Breast epithelium (tissue), 3 donors: ENCODE data around the gene SSBP4.

Experiments used
- POLR2A ChIP-seq: fragments of 450-650 bp; IDR thresholded peaks from one replicate; pipeline ENCODE4 v1.6.1; 2016; ENCODE audit warnings: antibody characterized with exemption, mild to moderate bottlenecking, moderate library complexity
- POLR2AphosphoS5 ChIP-seq, 3 donors: sonication (generic); formaldehyde crosslinking; IDR thresholded peaks; one replicate each; pipeline ENCODE4 v1.6.1; 2017; ENCODE audit warnings: antibody characterized with exemption in 3 of 3
- TF ChIP-seq, protein P1 (sequence below), 3 donors: fragments of 450-650 bp; IDR thresholded peaks; one replicate each; pipeline ENCODE4 v1.5.1; 2016 to 2017; ENCODE audit warnings: antibody characterized with exemption in 3 of 3, mild to moderate bottlenecking in 3 of 3, moderate library complexity in 3 of 3

DNA sequence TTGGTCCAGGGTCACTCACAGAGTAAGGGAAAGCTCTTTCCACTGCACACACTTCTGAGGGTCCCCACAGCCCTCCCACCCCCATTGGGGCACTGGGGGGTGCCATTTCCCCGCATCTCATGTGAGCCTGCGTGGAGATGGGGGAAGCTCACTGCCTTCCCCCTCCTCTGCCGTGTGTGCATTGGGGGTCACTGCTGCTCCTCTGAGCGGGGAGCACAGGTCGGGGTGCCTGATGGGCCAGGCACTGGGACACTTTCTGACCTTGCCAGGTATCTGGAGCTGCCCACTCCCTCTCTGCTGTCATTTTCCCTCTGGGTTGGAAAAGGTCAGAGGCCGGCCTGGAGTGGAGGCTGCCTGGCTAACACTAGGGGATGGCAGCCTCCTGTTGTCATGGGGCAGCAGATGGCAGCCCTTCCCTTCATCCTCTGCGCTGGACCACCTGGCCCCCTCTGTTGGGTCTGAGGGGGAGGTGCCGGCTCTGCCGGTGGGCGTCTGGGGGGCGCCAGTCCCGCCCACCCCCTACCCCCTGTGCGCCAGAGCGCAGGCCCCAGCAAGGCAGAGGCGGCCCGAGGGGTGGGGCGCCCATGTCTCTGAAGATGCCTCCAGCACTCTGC, 9.1 kb downstream of the SSBP4 start:
- TF ChIP-seq, protein P1, sequence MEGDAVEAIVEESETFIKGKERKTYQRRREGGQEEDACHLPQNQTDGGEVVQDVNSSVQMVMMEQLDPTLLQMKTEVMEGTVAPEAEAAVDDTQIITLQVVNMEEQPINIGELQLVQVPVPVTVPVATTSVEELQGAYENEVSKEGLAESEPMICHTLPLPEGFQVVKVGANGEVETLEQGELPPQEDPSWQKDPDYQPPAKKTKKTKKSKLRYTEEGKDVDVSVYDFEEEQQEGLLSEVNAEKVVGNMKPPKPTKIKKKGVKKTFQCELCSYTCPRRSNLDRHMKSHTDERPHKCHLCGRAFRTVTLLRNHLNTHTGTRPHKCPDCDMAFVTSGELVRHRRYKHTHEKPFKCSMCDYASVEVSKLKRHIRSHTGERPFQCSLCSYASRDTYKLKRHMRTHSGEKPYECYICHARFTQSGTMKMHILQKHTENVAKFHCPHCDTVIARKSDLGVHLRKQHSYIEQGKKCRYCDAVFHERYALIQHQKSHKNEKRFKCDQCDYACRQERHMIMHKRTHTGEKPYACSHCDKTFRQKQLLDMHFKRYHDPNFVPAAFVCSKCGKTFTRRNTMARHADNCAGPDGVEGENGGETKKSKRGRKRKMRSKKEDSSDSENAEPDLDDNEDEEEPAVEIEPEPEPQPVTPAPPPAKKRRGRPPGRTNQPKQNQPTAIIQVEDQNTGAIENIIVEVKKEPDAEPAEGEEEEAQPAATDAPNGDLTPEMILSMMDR (IDR thresholded peaks at IDR 0.05) = no peak
- no peak for TF ChIP-seq POLR2A
- no peak for TF ChIP-seq POLR2AphosphoS5 (IDR thresholded peaks at IDR 0.05)
